Colonic mucosa (tissue), 4 donors: ENCODE measurements around the gene SRRM3. TPM values are rescaled to one million over a fixed set of nuclear protein-coding genes. Genes with fewer than 3 reads are reported as not detected.
A peak's percentile ranks its signal among the peaks of the same experiment; 100 is the strongest.
"Not testable (repeated sequence)": the region's sequence is repeated elsewhere in the genome, so short reads cannot be mapped to it uniquely, and the experiment has no call there.

Source experiments
- DNase-seq: peaks from one replicate; pipeline ENCODE4 v3.0.0-alpha.2; 2020
- H3K27ac ChIP-seq: fragments of 200-600 bp; one replicate; pipeline ENCODE4 v1.8.0; 2021
- H3K27me3 ChIP-seq: fragments of 200-600 bp; one replicate; pipeline ENCODE4 v1.8.0; 2021
- H3K36me3 ChIP-seq: fragments of 200-600 bp; one replicate; pipeline ENCODE4 v1.8.0; 2021
- H3K4me1 ChIP-seq: fragments of 200-600 bp; one replicate; pipeline ENCODE4 v1.8.0; 2021; ENCODE audit warnings: mild to moderate bottlenecking
- H3K4me3 ChIP-seq: fragments of 200-600 bp; one replicate; pipeline ENCODE4 v1.8.0; 2021
- H3K9ac ChIP-seq, 2 donors: one replicate each; pipeline ENCODE4 v1.7.0; 2013; ENCODE audit warnings: control low read depth in 2 of 2, low read depth in 2 of 2, low read length in 2 of 2
- H3K9me3 ChIP-seq: fragments of 200-600 bp; one replicate; pipeline ENCODE4 v1.8.0; 2021
- CTCF ChIP-seq: fragments of 200-600 bp; IDR thresholded peaks from one replicate; pipeline ENCODE4 v1.8.0; 2022; ENCODE audit warnings: antibody characterized with exemption, mild to moderate bottlenecking
- intact Hi-C: fragments of 100-400 bp; cut with DNase I; formaldehyde crosslinking; loops from one replicate; pipeline ENCODE4 v1.14.1; 2022
- total RNA-seq, 2 donors: library from RNA; stranded (reverse); fragmentation: NEBNext Ultra II Directional in 1 of 2; extraction: Animal tissue kit (Norgen Biotek cat#: 25700) in 1 of 2; gene quantifications; one replicate each; pipeline ENCODE4 v1.2.1, GENCODE V29; 2021
- donor health status: healthy.
- donor health status: DM: no; HTN: no; CAD: no.
- donor health status: DM: no; HTN: no; CAD: no.

SRRM3 gene
- total RNA-seq, 2 donors from 2014 or later, result 0.64 to 0.67 TPM

- Histone ChIP-seq H3K27ac (no peak overlapping the region), H3K9ac (no peak overlapping the region), H3K4me1 (no peaks in the 10 kb centered on the region), H3K27me3 (peaks cover 16% of the 10 kb centered on the region), H3K9me3 (no peaks in the 10 kb centered on the region), H3K36me3 (no peaks in the 10 kb centered on the region), H3K4me3 (no peak overlapping the region)
- intact Hi-C loops, result no loop called here
- DNase-seq, result no peak
- no peak for TF ChIP-seq CTCF
Measured at GRCh38 chr7:76285604-76286374, 84.1 kb downstream of the SRRM3 start.

GRCh38 chr7:76286842-76287403 is 85.2 kb downstream of the SRRM3 start:
- Histone ChIP-seq H3K27me3 (peaks cover 16% of the 10 kb centered on the region), H3K4me1 (peaks cover 4% of the 10 kb centered on the region), H3K9me3 (no peaks in the 10 kb centered on the region), H3K27ac (no peak overlapping the region), H3K4me3 (no peak overlapping the region), H3K9ac (no peak overlapping the region), H3K36me3 (no peaks in the 10 kb centered on the region)
- TF ChIP-seq CTCF, result no peak
- DNase-seq, result no peak
- intact Hi-C loops, result no loop called here

GRCh38 chr7:76290847-76291350 is 89.2 kb downstream of the SRRM3 start:
- H3K36me3 ChIP-seq, DNase-seq, H3K4me3 ChIP-seq, H3K9me3 ChIP-seq, H3K27me3 ChIP-seq: not testable (repeated sequence)
- Histone ChIP-seq H3K27ac (peak overlapping the region; percentile 92), H3K4me1 (peaks cover 22% of the 10 kb centered on the region), H3K9ac (peak overlapping the region in 1 of 2 donors; percentile 8)
- intact Hi-C loops, result loop anchor here (2.0 kb wide), 1 partner anchor 20 kb away; no protein-coding TSS in a partner anchor

GRCh38 chr7:76291351-76292212 is 89.9 kb downstream of the SRRM3 start:
- intact Hi-C loops, result loop anchor here (2.0 kb wide), 1 partner anchor 19 kb away; no protein-coding TSS in a partner anchor

GRCh38 chr7:76292213-76292573 is 90.5 kb downstream of the SRRM3 start:
- intact Hi-C loops, result no loop called here
- Histone ChIP-seq H3K9ac (peak overlapping the region; percentile 64 to 74), H3K27me3 (no peaks in the 10 kb centered on the region), H3K4me1 (peaks cover 29% of the 10 kb centered on the region), H3K4me3 (peak overlapping the region; percentile 17), H3K36me3 (no peaks in the 10 kb centered on the region), H3K27ac (peak overlapping the region; percentile 92), H3K9me3 (no peaks in the 10 kb centered on the region)
- no peak for TF ChIP-seq CTCF
- no peak for DNase-seq

More at GRCh38 chr7:76291351-76292212, 89.9 kb downstream of the SRRM3 start:
- peak; percentile 97 for TF ChIP-seq CTCF
- Histone ChIP-seq H3K27me3 (no peaks in the 10 kb centered on the region), H3K27ac (peak overlapping the region; percentile 92), H3K36me3 (no peaks in the 10 kb centered on the region), H3K9me3 (no peaks in the 10 kb centered on the region), H3K9ac (peak overlapping the region; percentile 64 to 74), H3K4me1 (peaks cover 22% of the 10 kb centered on the region), H3K4me3 (peak overlapping the region; percentile 17)
- peak; percentile 96 for DNase-seq

- H3K36me3 ChIP-seq, DNase-seq, H3K4me3 ChIP-seq, H3K27me3 ChIP-seq, intact Hi-C loops, H3K9ac ChIP-seq, H3K9me3 ChIP-seq: not testable (repeated sequence)
- Histone ChIP-seq H3K27ac (peak overlapping the region; percentile 92), H3K4me1 (peaks cover 30% of the 10 kb centered on the region)
Measured at GRCh38 chr7:76292911-76293310, 91.2 kb downstream of the SRRM3 start.
